Gastroesophageal sphincter (tissue), 3 donors: ENCODE results near the gene MAP4K1.

ENCODE experiments used
- POLR2A ChIP-seq, 2 donors: fragments of 450-650 bp; IDR thresholded peaks; one replicate each; pipeline ENCODE4 v1.6.1; 2017; ENCODE audit warnings: antibody characterized with exemption in 2 of 2, mild to moderate bottlenecking in 2 of 2, moderate library complexity in 1 of 2
- TF ChIP-seq, protein P1 (sequence below), 4 experiments: fragments of 200-600 bp in 2 of 4; fragments of 450-650 bp in 2 of 4; sonication (generic) in 1 of 4; IDR thresholded peaks; one replicate each; pipeline ENCODE4 v1.5.1; 2017 to 2019; ENCODE audit warnings: antibody characterized with exemption in 4 of 4, mild to moderate bottlenecking in 2 of 4, moderate library complexity in 2 of 4

GRCh38 chr19:38587562-38587961 is 30.2 kb downstream of the MAP4K1 start:
- TF ChIP-seq POLR2A (IDR thresholded peaks at IDR 0.05) = no peak
- TF ChIP-seq, protein P1, sequence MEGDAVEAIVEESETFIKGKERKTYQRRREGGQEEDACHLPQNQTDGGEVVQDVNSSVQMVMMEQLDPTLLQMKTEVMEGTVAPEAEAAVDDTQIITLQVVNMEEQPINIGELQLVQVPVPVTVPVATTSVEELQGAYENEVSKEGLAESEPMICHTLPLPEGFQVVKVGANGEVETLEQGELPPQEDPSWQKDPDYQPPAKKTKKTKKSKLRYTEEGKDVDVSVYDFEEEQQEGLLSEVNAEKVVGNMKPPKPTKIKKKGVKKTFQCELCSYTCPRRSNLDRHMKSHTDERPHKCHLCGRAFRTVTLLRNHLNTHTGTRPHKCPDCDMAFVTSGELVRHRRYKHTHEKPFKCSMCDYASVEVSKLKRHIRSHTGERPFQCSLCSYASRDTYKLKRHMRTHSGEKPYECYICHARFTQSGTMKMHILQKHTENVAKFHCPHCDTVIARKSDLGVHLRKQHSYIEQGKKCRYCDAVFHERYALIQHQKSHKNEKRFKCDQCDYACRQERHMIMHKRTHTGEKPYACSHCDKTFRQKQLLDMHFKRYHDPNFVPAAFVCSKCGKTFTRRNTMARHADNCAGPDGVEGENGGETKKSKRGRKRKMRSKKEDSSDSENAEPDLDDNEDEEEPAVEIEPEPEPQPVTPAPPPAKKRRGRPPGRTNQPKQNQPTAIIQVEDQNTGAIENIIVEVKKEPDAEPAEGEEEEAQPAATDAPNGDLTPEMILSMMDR (IDR thresholded peaks at IDR 0.05) = no peak
